Posterior vena cava (tissue), 2 donors: ENCODE results near the gene SPR. TPM values are rescaled to one million over a fixed set of nuclear protein-coding genes. Genes with fewer than 3 reads are reported as not detected.
A peak's percentile ranks its signal among the peaks of the same experiment; 100 is the strongest.

Experiments used
- DNase-seq: peaks from one replicate; pipeline ENCODE4 v3.0.0-alpha.2; 2020; ENCODE audit warnings: low spot score
- intact Hi-C, 2 donors: fragments of 100-400 bp; cut with DNase I; formaldehyde crosslinking; loops; one replicate each; pipeline versions ENCODE4 v1.14.1 to v1.14.2; 2022 to 2023
- long read RNA-seq, 2 donors: library from polyadenylated mRNA; unstranded; transcript quantifications; one replicate each; pipeline ENCODE4 v2.0.0, GENCODE V29; 2020 to 2021
- total RNA-seq, 2 donors: library from RNA; stranded (reverse); fragmentation: NEBNext Ultra II Directional; extraction: Animal tissue kit (Norgen Biotek cat#: 25700); gene quantifications; one replicate each; pipeline ENCODE4 v1.2.1, GENCODE V29; 2021
- donor health status: DM: yes; HTN: yes; CAD: no.
- donor health status: DM: yes; HTN: yes; CAD: no.

SPR gene
- total RNA-seq: 10 to 100 TPM; 14.3 to 15.7 TPM
- long read RNA-seq, donor 1, transcript SPR-201 (3 exons, 1,480 nt): major isoform, 7 of 10 reads
- long read RNA-seq, donor 1, partial matches to known transcripts: 2 of 10 reads
- long read RNA-seq, donor 1, other reads (novel, unspliced or antisense): 0 of 10 reads
- long read RNA-seq, donor 2, transcript SPR-201 (3 exons, 1,480 nt): major isoform, 81 of 100 reads
- long read RNA-seq, donor 2, partial matches to known transcripts: 13 of 100 reads
- long read RNA-seq, donor 2, other reads (novel, unspliced or antisense): 4 of 100 reads

DNA sequence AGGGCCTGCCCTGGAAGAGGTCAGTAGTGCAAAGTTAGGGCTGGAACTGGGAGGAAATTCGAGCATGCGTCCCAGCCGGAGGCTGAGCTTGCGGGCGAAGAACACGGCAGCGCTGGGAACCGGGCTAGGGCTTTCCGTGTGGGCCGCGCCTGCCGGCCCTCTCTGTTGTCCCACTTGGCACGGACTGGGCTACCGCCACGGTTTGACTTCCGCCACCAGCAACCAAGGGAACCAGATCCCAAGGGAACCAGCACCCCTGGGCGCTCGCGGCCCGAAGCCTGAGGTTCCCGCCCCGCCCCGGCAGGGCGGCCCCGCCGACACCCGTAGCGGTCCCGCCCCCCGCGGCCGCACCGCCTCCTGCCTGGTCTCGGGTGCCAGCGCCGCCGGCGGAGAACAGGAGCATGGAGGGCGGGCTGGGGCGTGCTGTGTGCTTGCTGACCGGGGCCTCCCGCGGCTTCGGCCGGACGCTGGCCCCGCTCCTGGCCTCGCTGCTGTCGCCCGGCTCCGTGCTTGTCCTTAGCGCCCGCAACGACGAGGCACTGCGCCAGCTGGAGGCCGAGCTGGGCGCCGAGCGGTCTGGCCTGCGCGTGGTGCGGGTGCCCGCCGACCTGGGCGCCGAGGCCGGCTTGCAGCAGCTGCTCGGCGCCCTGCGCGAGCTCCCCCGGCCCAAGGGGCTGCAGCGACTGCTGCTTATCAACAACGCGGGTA lies at the start of gene SPR:
Gene SPR, plus strand, starts transcription at position 377 of the 708 bp plus-strand sequence. Its CDS starts 25 bp downstream, at position 402.
- DNase-seq: peak; percentile 93
- intact Hi-C loops: no loop called here

- intact Hi-C loops: no loop called here
- DNase-seq: no peak
These were observed 47.1 kb upstream of the SPR start for GRCh38 chr2:72840066-72840465.

GRCh38 chr2:72841462-72842125 lies 45.6 kb upstream of the SPR start:
- DNase-seq: no peak

DNA sequence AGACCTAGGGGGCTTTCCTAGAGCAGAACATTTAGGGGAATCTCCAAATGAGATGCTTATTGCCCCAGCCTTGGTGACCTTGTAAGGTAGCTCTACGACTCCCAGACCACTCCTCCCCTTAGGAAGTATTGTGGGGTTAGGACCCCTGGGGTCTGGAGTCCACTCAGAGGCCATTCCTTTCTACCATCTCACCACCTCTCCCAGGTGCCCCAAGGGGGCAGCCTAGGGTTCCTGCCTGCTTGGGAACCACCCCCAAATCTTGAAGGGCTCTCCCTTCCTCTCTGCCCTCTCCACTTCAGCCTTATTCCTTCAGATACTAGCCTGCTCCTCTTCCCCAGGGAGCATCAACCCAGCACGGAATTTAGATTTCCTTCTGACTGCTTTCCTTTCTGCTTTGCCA lies 43.9 kb upstream of the SPR start:
- intact Hi-C loops: no loop called here

More at GRCh38 chr2:72841462-72842125, 45.6 kb upstream of the SPR start:
- intact Hi-C loops: no loop called here

GRCh38 chr2:72846171-72847095 lies 40.8 kb upstream of the SPR start:
- no peak for DNase-seq
- intact Hi-C loops: no loop called here

More for the DNA sequence above, 43.9 kb upstream of the SPR start:
- DNase-seq: no peak

DNA sequence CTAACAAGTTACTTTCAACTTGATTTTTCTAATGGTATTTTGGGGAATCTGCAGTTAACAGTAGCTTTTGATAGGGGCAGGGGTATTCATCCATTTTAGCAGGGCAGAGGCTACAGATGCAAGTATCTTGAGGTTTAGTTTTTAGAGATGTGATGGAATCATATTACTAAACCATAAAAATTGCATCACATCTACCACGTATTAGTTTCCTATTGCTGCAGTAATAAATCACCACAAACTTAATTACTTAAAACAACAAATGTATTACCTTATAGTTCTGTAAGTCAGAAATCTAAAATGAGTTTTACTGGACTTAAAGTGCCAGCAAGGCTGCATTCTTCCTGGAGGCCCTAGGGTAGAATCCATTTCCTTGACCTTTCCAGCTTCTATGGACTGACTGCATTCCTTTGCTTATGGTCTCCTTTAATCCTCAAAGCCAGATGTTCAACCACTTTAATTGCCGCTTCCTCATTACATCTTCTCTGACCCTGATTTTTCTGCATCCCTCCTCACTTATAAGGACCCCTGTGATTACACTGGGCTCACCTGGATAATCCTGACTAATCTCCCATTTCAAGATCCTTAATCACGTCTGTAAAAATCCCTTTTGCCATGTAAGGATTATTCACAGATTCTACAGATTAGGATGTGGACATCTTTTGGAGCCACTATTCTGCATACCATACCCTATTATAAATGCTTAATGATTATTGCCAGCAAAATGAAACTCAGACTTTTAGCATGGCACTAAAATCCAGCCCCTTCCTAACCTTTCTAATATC lies 39.5 kb upstream of the SPR start:
- intact Hi-C loops: no loop called here

DNA sequence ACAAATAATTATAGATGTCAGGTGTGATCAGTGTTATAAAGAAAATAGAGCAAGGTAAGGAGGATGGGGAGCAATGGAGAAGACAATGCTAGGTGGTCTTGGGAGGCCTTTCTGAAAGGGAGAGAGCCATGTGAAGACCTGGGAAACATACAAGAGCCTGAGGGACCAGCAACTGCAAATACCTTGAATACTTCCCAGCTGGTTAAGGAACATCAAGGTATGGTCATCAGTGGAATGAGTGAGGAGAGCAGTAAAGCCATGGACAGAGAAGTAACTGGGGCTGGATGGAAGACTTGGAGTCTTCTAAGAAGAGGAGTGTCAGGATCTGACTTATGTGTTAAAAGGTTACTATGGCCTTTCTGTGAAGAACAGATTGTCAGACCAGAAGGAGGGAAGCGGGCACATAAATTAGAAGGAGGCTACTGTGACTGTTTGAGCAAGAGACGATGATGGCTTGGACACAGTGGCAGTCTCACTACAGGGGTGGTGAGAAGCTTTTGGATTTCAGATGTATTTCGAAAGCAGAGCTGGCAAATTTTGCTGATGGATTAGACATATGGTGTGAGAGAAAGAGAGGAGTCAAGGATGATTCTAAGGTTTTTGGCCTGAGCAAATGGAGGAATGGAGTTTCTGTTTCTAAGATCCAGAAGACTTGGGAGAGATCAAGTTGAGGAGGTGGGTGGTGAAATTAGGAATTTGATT lies 38.6 kb upstream of the SPR start:
- no peak for DNase-seq
- intact Hi-C loops: no loop called here

More for the DNA sequence above, 39.5 kb upstream of the SPR start:
- no peak for DNase-seq

DNA sequence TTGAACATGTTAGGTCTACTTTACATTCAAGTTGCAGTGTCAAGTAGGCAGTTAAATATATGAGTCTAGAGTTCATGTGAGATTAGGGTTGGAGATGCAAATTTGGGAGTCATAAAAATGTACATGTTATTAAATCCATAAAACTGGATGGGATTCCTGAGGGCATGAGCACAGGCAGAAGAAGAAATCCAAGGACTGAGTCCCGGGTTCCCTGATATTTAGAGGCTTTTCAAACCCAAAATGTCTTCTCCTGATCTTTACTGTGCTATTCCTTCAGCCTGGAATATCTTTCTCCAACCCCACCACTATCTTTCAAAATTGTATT lies 38.1 kb upstream of the SPR start:
- no peak for DNase-seq
- intact Hi-C loops: no loop called here

DNA sequence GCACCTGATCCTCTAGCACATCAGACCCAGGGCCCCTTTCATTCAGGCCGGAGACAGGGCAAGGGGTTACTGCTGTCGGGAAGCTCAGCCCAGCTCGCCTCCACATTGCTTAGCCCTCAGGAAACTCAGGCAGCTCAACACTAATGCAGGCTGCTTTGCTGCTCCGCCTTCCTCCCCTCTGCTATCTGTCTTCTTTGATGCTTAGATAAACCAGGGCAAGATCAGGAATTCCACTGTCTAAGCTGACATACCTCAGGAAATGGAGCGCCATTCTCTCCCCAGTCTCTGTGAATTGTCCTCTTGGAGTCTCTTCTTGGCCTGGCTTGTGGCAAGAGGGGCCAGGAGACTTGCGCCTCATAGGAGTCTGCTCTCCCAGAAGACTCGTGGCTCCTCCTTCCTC lies 35.9 kb upstream of the SPR start:
- intact Hi-C loops: no loop called here
- DNase-seq: no peak

DNA sequence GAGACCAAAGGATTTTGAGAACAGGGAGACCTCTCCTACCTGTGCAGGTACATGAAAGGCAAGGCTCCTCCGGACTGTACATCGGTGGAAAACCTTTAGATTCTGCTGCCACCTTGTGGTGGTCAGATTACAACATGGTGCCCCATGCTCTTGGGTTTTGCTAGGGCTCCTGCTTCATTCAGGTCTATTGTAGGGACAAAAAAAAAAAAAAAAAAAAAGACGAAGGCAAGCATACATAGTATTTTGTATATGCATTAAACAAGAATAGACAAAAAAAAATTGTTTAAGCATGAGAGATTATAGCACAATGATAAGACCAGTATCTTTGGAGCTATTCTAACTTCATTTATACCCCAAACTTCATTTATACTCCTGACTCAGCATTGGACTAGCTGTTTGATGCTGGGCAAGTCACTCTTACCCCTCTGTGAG lies 27.4 kb upstream of the SPR start:
- DNase-seq: no peak
- intact Hi-C loops: no loop called here

DNA sequence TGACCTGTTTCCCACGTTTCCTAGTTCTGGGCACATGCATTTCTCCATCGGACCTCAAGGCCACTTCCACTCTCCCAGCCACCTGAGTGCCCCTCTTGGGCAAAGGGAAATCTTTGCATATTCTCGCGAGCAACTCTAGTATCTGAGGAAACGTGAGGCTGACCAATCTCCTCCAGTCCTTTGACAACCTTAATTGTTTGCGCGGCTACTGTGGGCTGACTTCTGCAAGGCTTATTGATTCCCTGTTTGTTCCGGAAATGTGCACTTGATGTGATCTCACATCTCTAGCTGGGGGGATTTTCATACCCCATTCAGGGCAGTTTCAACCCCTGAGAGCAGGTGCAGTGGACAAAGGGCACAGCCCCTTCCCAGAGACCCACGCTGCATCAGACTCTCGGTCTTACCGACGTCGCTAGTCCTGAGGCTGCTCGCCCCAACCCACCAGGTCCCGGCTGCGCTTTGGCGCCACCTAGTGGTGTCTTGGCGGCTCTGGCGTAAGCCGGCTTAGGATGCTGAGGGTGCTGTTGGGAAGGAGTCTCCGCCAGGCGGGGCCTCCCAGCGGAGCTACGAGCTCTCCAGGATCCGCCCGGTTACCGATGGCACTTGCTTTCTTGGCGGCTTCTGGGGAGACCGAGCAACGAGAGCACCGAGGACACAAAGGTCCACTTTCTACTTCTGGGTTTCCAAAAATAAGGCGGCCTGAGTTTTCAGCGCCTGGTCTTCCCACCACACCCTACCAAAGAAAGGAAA lies 24.8 kb upstream of the SPR start:
- DNase-seq: peak; percentile 97
- intact Hi-C loops: loop anchor here in 1 of 2 donors (2.0 kb wide), 1 partner anchor 94 kb away; no protein-coding TSS in a partner anchor

DNA sequence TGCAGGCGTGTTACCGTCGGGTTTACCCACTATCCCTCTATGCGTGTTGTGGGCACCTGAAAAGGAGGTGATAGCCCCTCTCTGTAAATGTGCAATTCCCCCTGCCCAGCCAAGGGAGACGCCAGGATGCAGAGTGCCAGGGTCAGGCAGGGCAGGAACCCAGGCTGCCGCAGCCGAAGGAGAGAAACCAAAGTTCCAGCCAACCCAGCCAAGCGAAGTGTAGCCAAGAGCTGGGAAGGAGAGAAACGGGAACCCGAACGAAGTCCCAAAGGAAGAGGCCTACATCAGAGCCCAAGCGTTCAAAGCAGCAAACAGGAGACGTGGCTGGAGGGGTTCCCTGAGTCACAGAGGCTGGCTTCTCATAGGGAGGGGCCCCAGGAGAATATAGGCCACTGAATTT lies 24.2 kb upstream of the SPR start:
- DNase-seq: no peak
- intact Hi-C loops: loop anchor here in 1 of 2 donors (2.0 kb wide), 1 partner anchor 94 kb away; no protein-coding TSS in a partner anchor

GRCh38 chr2:72864500-72864899 lies 22.7 kb upstream of the SPR start:
- intact Hi-C loops: no loop called here

DNA sequence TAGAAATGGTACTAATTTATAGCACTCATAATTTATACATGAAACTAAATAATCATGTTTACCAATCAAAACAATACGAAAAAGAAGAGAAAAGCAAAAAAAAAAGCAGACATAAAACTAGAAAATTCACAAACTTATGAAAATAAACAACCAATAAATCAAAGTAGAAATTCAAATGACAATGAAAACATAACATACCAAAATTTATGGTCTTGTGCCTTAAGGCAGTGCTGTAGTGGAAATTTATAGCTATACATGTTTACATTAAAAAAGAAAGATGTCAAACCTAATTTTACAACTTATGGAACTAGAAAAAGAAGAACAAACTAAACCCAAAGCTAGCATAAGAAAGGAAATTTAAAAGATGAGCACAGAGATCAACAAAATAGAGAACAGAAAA lies 16.1 kb upstream of the SPR start:
- intact Hi-C loops: no loop called here
- DNase-seq: no peak

More at GRCh38 chr2:72864500-72864899, 22.7 kb upstream of the SPR start:
- no peak for DNase-seq

- intact Hi-C loops: no loop called here
- DNase-seq: no peak
These were observed 15.3 kb upstream of the SPR start for GRCh38 chr2:72871880-72872279.

DNA sequence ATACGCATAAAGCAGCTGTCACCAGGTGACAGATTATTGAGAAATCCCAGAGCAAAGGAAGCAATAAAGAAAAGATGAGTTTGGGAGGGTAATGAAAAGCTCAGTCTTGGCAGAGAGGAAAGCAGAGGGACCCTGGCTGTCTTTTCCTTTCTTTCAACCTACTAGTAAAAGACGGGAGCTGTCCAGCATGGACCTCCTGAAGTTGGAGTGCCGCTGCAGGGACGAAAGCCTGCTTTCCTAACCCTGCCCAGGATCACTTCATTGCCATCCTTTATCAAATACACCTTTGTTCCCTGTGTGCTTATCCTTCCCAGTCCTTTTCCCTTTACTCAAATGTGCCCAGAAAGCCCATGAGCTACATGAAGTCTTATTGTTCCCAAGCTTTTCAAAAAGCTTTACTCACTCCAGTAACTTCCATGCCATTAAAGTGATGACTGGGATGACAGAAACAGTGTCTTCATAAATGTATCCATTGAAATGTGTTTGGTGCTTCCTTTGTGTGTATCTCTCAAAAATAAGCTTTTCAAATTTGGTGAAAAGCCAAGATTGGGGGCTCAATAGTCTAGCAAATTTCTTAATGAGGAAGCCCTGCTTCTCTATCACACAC lies 3.7 kb upstream of the SPR start:
- intact Hi-C loops: no loop called here
- peak; percentile 70 for DNase-seq

- no peak for DNase-seq
- intact Hi-C loops: no loop called here
These were observed 640 bp upstream of the SPR start for GRCh38 chr2:72886505-72887031.
